ENCODE measurements around the gene RNF157.

GRCh38 chr17:76200354-76200753 lies 39.9 kb downstream of the RNF157 start:
- no peak for TF ChIP-seq CTCF (IDR thresholded peaks at IDR 0.05)
- no peak for TF ChIP-seq POLR2A (IDR thresholded peaks at IDR 0.05)
- TF ChIP-seq POLR2AphosphoS5 (IDR thresholded peaks at IDR 0.05): no peak
